ENCODE results near the gene CHRNG.
A peak's percentile ranks its signal among the peaks of the same experiment; 100 is the strongest.

Gene CHRNG, protein sequence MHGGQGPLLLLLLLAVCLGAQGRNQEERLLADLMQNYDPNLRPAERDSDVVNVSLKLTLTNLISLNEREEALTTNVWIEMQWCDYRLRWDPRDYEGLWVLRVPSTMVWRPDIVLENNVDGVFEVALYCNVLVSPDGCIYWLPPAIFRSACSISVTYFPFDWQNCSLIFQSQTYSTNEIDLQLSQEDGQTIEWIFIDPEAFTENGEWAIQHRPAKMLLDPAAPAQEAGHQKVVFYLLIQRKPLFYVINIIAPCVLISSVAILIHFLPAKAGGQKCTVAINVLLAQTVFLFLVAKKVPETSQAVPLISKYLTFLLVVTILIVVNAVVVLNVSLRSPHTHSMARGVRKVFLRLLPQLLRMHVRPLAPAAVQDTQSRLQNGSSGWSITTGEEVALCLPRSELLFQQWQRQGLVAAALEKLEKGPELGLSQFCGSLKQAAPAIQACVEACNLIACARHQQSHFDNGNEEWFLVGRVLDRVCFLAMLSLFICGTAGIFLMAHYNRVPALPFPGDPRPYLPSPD

GRCh38 chr2:232539298-232540231, at the start of gene CHRNG:
CHRNG (plus strand) TSS chr2:232539692; CDS start chr2:232539748, 56 bp downstream.
- DNase-seq = no peak

DNA sequence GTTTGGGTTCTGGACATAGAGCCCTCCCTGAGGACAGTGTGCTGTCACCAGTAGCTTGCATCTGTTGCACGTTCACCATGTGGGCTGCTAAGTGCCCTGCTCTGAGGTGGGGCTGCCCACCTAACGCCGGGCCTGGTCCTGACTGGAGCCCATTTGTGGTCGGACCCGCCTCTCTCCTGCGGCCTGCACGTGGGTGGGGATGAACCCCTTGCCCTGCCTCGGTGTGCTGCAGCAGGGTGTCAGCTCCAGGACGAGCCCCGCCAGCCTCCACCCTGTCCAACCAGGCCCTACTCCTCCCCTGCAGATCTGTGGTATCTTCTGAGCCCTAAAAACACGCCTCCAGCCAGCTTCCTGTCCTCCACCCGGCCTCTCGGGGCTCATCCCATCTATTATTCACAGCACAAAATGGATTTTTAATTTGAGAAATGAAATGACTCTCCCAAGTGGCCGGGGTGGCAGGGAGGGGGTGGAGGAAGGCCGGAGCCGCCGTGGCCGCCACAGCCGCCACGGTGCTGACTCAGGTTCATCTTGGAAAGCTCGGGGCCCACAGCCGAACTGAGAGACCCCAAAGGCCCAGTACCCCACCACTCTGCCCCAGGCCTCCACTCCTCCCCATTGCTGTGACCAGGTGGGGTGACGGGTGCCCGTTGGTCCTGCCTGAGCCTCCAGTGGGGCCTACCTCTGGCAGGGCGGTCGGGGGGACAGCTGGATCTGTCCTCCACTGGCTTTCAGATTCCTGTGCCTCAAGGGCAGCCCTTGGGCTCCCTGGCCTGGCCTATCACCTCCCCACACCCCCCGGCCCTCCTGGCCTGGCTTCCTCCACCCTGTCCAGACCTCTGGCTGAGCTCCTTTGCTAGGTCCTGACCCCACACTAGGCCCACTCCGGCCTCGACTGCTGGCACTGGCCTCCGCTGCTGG, 49.0 kb upstream of the CHRNG start:
- DNase-seq = no peak

DNA sequence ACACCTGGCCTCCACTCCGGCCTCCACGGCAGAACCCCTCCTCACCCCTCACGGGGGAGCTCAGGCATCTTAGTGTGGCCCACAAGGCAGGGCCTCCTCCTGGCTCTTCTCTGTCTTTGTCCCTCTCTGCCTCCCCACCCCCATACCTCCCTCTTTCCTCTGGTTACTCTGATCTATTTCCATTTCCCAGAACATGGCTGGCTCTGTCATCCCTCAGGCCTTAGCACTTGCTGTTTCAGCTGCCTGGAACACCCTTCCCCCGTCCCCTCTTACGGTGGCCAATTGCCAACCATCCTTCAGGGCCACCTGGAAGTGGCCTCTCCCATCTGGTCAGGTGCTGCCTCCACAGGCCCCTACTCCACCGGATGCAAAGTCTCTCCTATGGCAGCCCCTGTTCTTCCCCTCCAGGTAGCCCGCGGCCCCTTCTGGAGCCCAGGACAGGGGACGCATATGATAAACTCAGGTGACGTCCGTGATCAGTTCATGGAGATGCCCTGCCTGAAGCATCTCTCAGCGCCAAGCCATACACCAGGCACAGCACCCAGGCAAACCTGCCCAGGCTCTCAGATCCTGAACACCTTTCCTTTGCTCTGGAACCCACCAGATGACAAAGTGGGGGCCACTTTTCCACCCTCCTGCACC, 48.2 kb upstream of the CHRNG start:
- no peak for DNase-seq

GRCh38 chr2:232492236-232492848, 47.1 kb upstream of the CHRNG start:
- no peak for DNase-seq

DNA sequence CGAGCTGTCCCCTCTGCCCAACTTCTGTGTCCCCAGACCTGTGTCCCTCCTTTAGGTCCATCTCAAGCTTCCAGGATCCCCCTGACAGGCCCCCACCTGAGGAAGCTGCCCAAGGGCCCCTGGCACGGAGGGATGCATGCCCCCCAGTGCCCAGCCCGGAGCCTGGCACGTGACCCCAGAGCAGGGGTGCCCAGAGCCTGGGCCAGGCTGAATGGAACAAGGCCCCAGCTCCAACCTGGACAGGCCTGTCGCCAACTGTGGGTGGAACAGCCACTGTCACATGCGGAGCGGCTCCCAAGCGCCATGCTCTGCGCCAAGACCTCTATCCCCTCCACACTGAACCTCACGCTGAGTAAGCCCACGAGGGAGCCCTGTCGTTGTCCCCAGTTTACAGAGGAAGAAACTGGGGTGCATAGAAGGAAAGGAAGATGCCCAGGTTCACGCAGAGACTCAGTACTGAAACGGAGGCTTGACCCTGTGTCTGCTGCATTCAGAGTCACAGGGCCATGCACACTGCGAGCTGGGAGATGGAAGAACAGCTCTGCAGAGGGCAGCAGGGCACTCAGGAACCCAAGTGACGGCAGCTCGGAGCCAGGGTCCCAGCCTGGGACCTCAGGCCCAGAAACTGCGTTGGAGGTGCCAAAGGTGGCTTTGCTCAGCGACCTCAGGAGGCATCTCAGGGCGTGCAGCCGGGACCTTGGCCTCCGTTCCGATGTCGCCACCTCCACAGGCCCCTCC, 46.4 kb upstream of the CHRNG start:
- no peak for DNase-seq

- no peak for DNase-seq
Measured at GRCh38 chr2:232493701-232494474, 45.6 kb upstream of the CHRNG start.

- no peak for DNase-seq
Measured at GRCh38 chr2:232494542-232494941, 45.0 kb upstream of the CHRNG start.

- no peak for DNase-seq
Measured at GRCh38 chr2:232495292-232495691, 44.2 kb upstream of the CHRNG start.

DNA sequence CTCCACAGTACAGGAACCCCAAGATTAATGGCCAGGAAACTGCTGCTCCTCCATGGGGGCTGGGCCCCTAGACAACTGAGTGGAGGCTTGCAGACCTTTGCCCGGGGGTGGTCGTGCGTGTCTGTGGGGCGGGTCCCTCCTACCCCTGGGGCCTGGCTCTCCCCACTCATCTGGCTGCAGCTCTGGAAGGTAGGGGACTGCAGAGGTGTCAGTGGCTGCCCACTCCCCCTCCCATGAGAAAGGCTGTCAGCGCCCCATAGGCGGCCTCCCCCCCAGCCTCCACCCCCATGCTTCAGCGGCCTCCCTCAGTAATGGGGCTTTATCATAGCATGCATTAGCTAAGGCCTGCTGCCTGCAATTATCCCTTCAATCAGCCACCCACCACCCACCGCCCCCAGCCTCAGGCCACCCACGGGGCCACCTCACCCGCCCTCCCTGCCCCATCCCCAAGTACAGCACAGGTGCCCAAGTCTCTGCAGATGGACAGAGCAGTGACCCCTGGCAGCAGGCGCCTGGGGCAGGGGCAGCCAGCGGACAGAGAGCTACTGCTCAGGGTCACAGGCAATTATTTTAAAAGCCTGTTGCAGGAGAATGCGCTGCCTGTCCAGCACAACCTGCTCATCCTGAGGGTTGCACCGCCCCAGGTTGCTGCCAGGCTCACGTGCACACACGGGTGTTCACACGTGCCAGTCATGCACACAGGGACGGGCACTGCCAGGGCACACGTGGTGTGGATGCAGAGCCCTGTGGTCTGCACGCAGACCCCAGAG, 42.8 kb upstream of the CHRNG start:
- no peak for DNase-seq

DNA sequence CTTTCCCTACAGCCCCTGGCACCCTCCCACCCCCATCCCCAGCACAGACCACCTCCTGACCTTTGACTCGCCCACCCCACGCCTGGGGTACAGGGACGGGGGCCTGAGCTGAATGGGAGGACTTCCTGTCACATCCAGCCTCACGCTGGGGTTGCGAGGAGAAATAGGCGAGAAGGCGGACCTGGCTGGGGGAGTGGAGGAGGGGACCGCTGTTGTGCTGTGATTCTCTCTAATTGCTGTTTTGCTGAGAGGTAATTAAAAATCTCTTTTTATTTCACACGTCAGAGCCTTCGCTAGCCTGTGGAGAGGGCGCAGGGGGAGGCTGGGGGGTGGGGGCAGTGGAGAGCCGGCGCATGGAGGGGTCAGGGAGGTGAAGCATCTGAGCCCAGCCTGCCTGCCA, 42.1 kb upstream of the CHRNG start:
- DNase-seq = no peak

DNA sequence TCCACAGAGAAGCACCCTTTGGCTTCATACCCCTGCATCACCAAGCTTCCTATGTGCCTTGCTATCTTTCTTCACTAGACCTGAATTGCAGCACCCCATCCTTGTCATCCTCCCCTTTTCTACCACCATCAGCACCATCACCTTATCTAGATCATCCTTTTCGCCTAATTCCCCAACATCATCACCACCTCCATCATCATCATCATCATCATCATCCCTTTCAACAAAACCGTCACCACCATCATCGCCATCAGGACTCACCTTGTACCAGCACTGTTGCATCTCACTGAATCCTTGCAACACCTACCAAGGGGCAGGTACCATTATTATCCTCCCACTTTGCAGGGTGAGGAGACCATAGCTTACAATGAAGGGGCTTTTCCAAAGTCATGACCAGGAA, 41.0 kb upstream of the CHRNG start:
- no peak for DNase-seq

GRCh38 chr2:232501331-232501771, 38.1 kb upstream of the CHRNG start:
- no peak for DNase-seq

- DNase-seq = no peak
Measured at GRCh38 chr2:232501794-232502390, 37.6 kb upstream of the CHRNG start.

- no peak for DNase-seq
Measured at GRCh38 chr2:232502511-232502910, 37.0 kb upstream of the CHRNG start.

DNA sequence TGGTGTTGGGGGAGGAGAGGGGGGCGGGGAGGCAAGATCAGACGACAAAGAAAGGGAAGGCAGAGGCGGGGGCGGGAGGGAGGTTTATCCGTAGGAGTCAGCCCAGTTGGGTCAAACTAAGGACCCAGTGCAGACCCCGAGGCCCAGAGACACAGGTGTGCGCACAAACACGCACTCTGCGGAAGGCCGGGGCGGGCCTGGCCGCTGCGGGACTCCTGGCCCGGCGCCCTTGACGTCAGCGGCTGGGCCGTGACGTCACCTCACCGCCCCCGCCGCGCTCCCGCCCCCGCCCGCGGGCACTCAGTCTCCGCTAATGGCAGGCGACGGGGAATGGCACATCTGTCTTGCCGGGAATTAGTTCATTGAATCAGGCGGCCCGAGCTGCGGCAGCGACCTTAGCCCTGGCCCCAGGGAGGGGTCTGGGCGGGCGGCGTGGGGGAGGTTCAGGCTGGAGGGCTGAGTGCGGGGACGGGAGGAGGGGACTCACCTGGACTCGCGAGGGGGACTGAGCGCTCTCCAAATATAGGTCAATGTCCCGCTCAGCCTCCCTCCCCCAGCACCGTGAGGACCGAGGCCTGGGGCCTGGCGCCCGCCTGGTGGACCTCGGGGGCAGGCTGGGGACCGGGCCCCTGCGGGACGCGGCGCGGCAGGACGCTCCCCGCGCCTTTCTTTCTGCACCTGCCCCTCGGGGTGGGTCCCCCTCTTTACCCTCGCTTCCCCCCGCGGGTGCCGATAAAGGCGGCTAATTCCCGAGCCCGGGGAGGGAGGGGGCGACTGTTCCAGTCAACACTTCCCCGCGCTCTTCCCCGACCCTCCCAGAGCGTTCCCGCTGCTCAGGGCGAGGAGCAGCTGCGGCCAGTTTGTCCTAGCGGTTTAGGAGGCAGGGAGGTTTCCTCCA, 36.3 kb upstream of the CHRNG start:
- DNase-seq = peak; percentile 77

- no peak for DNase-seq
Measured at GRCh38 chr2:232503809-232504323, 35.6 kb upstream of the CHRNG start.

DNA sequence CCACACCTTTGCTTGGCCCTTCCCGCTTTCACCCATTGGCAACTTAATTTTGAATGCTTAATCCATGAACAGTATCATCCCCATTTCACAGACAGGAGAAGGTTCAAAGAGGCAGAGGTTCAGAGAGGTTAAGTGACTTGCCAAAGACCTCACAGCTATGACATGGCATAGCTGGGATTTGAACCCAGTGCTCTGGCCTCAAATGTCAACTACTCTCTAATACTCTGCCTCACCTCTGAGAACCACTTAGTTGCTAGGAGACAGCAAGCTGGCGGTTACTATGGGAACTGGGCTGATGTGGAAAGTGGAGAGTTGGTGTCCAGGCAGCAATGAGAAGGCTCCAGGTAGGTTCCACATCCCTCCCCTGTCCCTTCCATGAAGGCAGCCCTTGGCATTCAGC, 35.1 kb upstream of the CHRNG start:
- DNase-seq = no peak

All from activated CD8-positive, alpha-beta memory T cell treated with anti-CD3 and anti-CD28 coated beads, Interleukin-2, amount 50 U/mL, for 48 hours (primary cell).